ENCODE data around the gene FPR1.

The FPR1 gene

GRCh38 chr19:51737389-51737788 lies 14.3 kb downstream of the FPR1 start:
- no peak for DNase-seq (ENCODE audit: low spot score)

DNA sequence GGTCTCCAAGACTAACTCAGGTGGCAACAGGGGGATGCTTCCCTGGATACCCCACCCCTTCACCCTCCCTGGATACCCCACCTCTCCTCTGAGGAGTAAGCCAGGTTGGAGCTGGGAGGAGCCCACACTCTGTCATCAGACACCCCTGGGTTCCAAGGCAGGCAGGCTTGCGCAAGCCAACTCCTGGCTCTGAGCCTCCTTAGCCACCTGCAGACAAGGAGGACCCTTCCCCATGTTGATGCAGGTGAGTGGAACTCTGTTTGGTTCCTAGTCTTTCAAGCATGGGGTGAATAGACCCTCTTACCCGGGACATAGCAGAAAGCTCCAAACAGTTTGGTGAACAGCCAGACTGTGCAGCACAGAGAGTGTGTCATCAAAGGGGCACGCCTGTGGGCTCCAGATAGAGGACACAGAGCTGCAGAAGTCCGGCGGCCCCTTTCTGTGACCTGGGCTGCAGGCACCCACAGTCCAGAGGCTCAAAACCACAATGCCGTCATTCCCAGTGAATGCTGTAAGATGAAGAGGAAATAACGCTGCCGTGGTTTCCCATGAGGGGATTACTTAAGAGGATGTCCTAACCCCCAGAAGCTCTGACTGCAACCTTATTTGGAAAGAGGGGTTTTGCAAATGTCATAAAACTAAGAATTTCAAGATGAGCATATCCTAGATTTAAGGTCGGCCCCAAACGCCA lies 15.8 kb downstream of the FPR1 start:
- DNase-seq (ENCODE audit: low spot score), result no peak

- DNase-seq (ENCODE audit: low spot score), result no peak
These were observed 17.7 kb downstream of the FPR1 start for GRCh38 chr19:51733742-51734522.

GRCh38 chr19:51729781-51730180 lies 21.9 kb downstream of the FPR1 start:
- peak; percentile 59 for DNase-seq (ENCODE audit: low spot score)

DNA sequence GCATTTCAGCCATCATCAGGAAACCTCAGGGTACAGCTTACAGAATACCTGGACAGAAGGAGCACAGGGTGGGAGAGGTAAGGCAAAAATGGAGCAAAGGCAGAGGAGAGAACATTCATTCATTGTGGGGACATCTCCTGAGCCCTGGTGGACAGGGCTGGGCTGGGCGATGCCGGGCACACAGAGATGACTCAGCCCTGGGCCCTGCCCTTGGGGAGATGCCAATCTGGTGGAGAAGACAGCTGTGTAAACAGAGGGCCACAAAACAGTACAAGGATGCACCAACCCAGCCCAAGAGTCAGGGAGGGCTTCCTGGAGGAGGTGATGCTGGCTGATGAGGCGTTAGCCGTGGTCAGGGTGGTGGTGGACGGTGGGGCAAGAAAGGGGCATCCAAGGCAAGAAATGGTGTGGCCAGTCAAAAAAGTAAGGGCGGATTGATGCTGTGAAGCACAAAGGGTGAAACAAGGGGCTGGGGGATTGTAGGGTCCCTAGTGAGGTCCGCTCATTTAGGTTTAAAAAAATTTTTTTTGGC lies 24.3 kb downstream of the FPR1 start:
- DNase-seq (ENCODE audit: low spot score), result peak; percentile 68

- peak; percentile 90 for DNase-seq (ENCODE audit: low spot score)
These were observed 25.6 kb downstream of the FPR1 start for GRCh38 chr19:51726049-51726448.

GRCh38 chr19:51724543-51724942 lies 27.1 kb downstream of the FPR1 start:
- DNase-seq (ENCODE audit: low spot score), result no peak

- no peak for DNase-seq (ENCODE audit: low spot score)
These were observed 29.2 kb downstream of the FPR1 start for GRCh38 chr19:51722492-51722891.

DNA sequence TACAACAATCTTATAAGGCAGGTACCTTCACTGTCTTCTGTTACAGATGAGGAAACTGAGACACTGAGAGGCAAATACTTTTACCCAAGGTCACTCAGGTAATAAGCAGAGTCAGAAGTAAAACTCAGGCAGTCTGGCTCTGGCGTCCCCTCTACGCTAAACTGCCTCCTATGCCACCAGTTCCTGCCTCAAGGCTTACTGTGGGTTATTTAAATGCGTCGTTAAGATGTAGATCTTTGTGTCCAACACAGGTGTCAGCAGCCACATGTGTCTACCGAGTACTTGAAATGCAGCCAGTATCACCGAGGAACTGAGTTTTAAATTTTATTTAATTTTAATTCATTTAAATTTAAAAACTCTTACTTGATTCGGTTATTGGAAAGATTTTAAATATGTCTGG lies 29.8 kb downstream of the FPR1 start:
- DNase-seq (ENCODE audit: low spot score), result no peak

- no peak for DNase-seq (ENCODE audit: low spot score)
These were observed 32.3 kb downstream of the FPR1 start for GRCh38 chr19:51719251-51719988.

- DNase-seq (ENCODE audit: low spot score), result no peak
These were observed 34.8 kb downstream of the FPR1 start for GRCh38 chr19:51716925-51717324.

- DNase-seq (ENCODE audit: low spot score), result no peak
These were observed 35.8 kb downstream of the FPR1 start for GRCh38 chr19:51715850-51716249.

DNA sequence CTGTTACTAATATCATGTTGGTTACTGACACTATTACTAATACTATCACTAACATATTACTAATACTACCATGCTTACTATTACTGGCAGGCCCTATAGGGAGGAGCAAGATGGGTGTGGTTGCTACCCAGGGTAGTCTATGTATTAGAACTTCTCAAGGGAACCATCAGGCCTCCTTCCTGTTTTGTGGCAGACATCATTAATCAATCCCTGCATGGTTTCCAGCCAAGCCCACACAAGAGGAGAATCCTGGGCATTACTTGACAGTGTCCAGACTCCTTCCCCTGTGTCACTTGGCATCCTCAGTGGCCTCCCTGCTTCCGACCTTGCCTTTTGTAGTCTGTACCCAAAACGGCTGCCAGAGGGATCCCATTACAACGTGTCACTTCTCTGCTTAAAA lies 36.8 kb downstream of the FPR1 start:
- DNase-seq (ENCODE audit: low spot score), result no peak

- no peak for DNase-seq (ENCODE audit: low spot score)
These were observed 38.1 kb downstream of the FPR1 start for GRCh38 chr19:51713319-51714285.

GRCh38 chr19:51712461-51713081 lies 39.1 kb downstream of the FPR1 start:
- DNase-seq (ENCODE audit: low spot score), result no peak

DNA sequence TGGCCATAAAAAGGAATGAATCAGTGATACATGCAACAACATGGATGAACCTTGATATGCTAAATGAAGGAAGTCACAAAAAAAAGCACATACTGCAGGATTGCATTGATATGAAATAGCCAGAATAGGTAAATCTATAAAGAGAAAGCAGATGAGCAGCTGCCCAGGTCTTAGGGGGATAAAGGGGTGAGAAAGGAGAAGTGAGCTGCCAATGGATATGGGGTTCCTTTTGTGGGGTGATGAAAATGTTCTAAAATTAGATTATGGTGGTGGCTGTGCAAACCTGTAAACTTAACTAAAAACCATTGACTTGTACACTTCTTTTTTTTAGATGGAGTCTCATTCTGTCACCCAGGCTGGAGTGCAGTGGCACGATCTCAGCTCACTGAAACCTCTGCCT lies 40.0 kb downstream of the FPR1 start:
- no peak for DNase-seq (ENCODE audit: low spot score)

- DNase-seq (ENCODE audit: low spot score), result no peak
These were observed 41.5 kb downstream of the FPR1 start for GRCh38 chr19:51710163-51710562.

- no peak for DNase-seq (ENCODE audit: low spot score)
These were observed 42.1 kb downstream of the FPR1 start for GRCh38 chr19:51709575-51709974.

DNA sequence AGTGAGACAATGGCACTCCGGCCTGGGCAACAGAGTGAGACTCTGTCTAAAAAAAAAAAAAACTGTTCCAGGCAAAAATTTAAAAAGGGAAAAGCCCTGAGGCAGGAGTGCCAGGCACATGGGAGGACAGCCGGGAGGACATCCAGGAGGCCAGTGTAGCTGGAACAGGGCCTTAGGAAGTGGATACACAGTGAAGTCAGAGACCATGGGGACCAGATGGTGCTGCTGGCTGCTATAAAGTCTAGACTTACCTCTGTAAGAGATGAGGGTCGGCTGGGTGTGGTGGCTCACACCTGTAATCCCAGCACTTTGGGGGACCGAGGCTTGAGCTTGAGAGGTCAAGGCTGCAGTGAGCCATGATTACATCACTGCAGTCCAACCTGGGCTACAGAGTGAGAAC lies 42.9 kb downstream of the FPR1 start:
- DNase-seq (ENCODE audit: low spot score), result no peak

DNA sequence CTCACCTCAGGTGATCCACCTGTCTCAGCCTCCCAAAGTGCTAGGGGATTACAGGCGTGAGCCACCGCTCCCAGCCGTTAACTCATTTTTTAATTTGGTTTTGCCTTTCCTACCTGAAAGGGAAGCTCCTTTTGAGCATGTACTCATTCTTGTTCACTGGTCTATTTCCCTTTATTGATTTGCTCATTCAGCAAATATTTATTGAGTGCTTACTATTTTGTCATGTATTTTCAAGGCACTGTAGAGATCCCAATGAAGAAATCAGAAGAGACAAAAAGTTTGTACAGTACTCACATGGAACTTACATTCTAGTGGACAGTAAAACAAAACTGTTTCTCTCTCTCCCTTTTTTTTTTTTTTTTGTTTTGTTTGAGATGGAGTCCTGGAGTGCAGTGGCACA lies 44.8 kb downstream of the FPR1 start:
- DNase-seq (ENCODE audit: low spot score), result no peak

DNA sequence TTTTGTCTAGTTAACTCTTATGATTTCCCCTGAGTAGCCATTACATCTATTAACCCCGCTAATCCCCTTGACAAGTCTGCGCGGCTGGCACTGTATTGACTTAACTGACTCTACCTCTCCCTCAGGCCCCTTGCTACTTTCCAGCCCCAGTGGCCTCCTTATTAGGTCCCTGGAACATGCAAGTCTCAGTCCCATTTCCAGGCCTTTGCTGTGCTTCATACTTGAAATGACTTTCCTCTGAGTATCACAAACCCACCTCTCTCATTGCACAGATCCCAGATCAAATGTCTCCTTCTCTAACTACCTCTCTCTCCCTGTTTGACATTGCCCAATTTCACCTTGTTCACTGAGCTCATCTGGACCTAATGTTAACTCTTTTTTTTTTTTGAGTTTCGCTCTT lies 45.4 kb downstream of the FPR1 start:
- no peak for DNase-seq (ENCODE audit: low spot score)

Measured in GM03348 (cell line).